Right ventricle myocardium inferior (tissue), 1 donor: ENCODE measurements around the gene MAEA. TPM values are rescaled to one million over a fixed set of nuclear protein-coding genes. Genes with fewer than 3 reads are reported as not detected.
A peak's percentile ranks its signal among the peaks of the same experiment; 100 is the strongest.
"Not testable (repeated sequence)": the region's sequence is repeated elsewhere in the genome, so short reads cannot be mapped to it uniquely, and the experiment has no call there.

Experiments
- ATAC-seq: fragments of 200-7000 bp; cut with Tn5 transposase; one replicate; pipeline ENCODE4 v1.9.1; 2020; ENCODE audit warnings: mild to moderate bottlenecking, moderate library complexity
- DNase-seq: peaks from one replicate; pipeline ENCODE4 v3.0.0; 2021; ENCODE audit errors: missing footprints
- intact Hi-C: fragments of 100-400 bp; cut with DNase I; formaldehyde crosslinking; loops from one replicate; pipeline ENCODE4 v1.11.0; 2022
- total RNA-seq: library from RNA; stranded (reverse); fragmentation: NEBNext Ultra II Directional; extraction: Animal tissue kit (Norgen Biotek cat#: 25700); gene quantifications from one replicate; pipeline ENCODE4 v1.2.1, GENCODE V29; 2021
- donor health status: DM: no; HTN: yes; CAD: no; lungs with severe emphysema.

The MAEA gene
- total RNA-seq, 1 donor from 2014 or later: 50.4 TPM

GRCh38 chr4:1325681-1326635 lies 36.3 kb downstream of the MAEA start:
- ATAC-seq (no peak), DNase-seq (peak; percentile 17)
- intact Hi-C loops: no loop called here

DNA sequence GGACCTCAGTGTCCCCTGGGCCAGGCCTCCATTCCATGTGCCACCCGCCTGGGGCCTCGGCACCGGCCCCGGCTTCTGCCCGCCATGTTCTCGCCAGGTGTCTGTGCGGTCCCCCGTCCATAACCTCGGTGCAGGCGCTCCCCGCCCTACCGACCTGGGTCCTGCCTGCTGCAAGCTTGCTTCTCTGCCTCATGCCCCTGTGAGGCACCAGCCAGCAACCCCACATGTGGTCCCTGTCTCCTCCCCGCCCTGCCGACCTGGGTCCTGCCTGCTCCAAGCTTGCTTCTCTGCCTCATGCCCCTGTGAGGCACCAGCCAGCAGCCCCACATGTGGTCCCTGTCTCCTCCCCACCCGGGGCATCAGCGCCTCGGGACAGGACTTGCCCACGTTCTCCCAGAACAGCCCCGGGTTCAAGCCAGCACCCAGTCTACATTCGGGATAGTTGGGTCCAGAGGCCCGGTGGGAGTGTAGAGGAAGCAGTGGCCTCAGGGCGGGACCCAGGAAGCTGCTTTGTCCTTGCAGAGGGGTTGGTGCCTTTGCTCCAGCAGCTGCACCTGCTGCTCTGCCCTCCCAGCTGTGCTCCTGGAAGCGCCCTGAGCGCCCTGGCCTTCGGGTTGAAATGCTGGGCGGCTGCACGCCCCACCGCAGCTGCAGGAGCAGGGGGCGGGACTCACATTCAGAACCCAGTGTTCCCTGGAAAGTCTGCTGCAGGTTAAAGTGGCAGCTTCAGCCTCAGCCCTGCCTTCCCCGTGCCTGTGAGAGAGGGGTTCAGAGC lies 37.2 kb downstream of the MAEA start:
- ATAC-seq (no peak), DNase-seq (no peak)
- intact Hi-C loops: no loop called here

- no peak for DNase-seq
- intact Hi-C loops: no loop called here
- ATAC-seq: no peak
Measured at GRCh38 chr4:1327526-1328266, 38.0 kb downstream of the MAEA start.

- intact Hi-C loops: no loop called here
- DNase-seq: no peak
- ATAC-seq: no peak
Measured at GRCh38 chr4:1328267-1329155, 38.8 kb downstream of the MAEA start.

DNA sequence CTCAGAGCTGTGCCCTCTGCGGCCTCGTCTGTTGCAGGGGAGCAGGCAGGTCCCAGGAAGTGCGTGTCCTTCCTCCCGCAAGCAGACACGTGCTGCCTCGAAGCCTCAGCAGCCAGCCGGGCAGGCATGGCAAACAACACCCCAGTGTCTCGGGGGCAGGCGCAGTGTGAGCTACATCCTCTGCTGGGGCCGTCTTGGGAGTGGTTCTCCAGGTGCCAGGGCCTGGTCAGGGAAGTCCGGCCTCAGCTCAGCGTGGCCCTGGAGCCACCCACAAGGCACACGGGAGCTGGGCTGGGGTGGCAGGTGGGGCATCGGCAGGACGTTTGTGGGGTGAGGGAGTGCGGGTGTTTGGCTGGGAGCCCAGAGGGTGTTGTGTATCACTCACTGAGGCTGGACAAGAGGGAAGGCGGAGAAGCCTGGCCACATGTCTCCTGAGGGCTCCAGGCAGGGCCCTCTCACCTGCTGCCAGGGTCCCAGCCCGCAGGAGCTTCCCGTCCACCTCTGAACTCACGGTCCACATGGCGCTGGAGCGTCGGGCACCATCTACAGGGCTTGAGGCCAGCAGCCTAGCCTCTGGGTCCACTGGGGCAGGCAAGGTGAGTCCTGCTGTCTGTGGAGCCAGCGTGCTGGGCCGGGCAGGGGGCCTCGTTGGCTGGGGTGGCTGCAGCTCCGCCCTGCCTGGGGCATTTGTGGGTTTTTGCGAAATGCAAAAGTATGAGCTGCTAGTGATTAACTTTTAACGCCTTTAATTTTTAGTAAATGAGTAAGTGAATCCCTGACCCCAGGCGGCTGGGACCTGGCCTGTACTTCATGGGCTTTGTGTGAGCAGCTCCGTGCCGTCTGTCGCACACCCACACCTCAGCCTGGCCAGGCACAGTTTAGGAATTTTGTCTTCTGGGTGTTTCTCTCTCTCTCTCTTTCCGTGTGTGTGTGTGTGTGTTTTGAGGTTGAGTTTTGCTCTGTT lies 40.0 kb downstream of the MAEA start:
- no peak for ATAC-seq
- intact Hi-C loops: no loop called here
- no peak for DNase-seq

GRCh38 chr4:1330761-1331590 lies 41.3 kb downstream of the MAEA start:
- no peak for DNase-seq
- intact Hi-C loops: no loop called here
- ATAC-seq: peak; percentile 12

DNA sequence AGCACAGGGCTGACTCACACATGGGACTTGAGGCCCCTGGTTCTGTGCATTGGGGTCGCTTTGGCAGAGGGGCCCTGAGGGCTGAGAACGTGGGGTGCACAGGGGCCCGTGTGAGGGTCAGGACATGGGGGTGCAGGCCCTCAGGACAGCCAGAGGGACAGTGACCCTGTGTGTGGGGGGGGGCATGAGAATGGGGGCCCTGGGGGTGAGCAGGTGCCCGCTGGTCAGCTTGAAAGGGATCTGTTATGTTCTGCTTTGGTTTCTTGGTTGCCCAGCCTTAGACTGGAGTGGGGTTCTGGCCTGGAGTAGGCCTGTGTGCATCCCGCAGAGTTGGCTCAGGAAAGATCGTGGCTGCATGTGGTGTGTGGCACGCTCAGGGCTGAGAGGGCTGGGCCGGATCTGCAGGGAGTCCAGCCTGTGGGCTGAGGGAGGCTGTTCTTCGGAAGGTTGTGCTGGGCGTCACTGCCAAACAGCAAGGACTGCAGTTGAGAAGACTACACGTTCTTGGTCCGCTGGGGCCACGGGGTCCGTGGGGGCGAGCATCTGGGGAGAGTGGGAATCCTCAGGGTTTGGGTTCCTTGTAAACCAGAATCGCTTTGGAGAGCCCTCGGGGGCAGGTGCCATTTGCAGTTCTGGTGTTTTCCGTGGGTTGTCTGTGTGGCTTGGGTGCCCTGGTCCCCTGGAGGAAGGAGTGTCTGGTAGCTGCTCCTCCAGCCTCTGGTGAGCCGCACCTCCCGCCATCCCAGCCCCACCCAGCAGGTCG lies 42.1 kb downstream of the MAEA start:
- intact Hi-C loops: no loop called here
- DNase-seq: no peak
- no peak for ATAC-seq

GRCh38 chr4:1332686-1333085 lies 43.0 kb downstream of the MAEA start:
- DNase-seq (no peak), ATAC-seq (no peak)
- intact Hi-C loops: no loop called here

GRCh38 chr4:1333256-1333655 lies 43.6 kb downstream of the MAEA start:
- ATAC-seq: no peak
- no peak for DNase-seq
- intact Hi-C loops: no loop called here

DNA sequence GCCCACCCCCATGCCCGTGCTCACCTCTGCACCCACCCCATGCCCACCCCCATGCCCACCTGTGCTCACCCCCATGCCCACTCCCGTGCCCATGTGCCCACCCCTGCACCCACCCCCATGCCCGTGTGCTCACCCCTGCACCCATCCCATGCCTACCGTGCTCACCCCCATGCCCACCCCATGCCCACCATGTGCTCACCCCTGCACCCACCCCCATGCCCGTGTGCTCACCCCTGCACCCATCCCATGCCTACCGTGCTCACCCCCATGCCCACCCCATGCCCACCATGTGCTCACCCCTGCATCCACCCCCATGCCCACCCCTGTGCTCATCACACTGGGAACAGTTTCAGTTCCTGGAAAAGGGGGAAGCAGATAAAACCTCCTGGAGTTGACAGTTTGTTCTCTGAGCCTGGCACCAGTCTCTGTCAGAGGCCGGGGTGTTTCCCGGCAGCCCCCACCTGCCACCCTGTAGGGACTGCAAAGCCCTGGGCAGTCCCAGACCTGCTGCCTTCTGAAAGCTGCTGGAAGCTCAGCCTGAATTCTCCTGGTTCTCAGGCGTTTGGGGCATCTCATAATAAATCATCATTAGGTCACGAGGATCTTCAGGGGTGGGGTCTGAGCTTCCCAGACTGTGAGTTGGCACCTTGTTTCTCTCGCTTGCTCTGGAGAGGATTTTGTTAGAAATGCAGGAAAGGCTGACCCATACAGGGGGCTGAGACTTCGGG lies 44.3 kb downstream of the MAEA start:
- intact Hi-C loops, ATAC-seq, DNase-seq: not testable (repeated sequence)

- ATAC-seq: no peak
- intact Hi-C loops: no loop called here
- no peak for DNase-seq
Measured at GRCh38 chr4:1334579-1334895, 44.8 kb downstream of the MAEA start.

DNA sequence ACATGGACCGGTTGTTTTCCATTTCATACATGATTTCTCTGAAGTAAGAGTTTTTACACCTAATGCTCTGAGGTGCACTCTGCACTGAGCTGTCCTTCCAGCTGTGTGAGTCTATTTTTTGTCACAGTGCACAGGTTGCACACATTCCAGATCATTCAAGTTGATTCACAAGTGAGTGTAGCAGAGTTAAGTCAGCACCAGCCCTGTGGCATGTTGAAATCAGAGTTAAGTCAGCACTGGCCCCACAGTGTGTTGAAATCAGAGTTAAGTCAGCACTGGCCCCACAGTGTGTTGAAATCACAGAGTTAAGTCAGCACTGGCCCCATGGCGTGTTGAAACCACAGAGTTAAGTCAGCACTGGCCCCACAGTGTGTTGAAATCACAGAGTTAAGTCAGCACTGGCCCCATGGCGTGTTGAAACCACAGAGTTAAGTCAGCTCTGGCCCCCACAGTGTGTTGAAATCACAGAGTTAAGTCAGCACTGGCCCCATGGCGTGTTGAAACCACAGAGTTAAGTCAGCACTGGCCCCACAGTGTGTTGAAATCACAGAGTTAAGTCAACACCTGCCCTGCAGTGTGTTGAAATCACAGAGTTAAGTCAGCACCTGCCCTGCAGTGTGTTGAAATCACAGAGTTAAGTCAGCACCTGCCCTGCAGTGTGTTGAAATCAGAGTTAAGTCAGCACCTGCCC lies 45.6 kb downstream of the MAEA start:
- DNase-seq, ATAC-seq, intact Hi-C loops: not testable (repeated sequence)

DNA sequence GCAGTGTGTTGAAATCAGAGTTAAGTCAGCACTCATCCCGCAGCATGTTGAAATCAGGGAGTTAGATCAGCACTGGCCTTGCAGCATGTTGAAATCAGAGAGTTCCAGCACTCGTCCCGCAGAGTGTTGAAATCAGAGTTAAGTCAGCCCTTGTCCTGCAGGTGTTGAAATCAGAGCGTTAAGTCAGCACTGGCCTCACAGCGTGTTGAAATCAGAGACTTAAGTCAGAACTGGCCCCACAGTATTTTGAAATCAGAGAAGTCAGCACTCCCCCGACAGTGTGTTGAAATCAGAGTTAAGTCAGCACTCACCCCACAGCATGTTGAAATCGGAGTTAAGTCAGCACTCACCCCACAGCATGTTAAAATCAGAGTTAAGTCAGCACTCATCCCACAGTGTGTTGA lies 46.4 kb downstream of the MAEA start:
- no peak for DNase-seq
- intact Hi-C loops: no loop called here
- ATAC-seq: no peak

DNA sequence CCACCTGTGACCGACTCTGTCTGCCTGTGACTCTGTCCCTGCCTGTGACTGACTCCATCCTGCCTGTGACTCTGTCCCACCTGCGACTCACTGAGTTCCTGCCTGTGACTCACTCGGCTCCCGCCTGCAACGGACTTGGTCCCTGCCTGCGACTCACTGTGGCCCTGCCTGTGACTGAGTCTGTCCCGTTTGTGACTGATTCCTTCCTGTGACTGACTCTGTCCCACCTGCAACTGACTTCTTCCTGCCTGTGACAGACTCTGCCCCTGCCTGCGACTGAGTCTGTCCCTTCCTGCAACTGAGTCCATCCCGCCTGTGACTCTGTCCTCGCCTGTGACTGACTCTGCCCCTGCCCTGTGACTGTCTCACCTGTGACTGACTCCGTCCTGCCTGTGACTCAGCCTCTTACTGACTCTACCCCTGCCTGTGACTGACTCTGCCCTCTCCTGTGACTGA lies 47.7 kb downstream of the MAEA start:
- ATAC-seq: no peak
- no peak for DNase-seq
- intact Hi-C loops: no loop called here
